ENCODE results near the gene ASTN2.

DNA sequence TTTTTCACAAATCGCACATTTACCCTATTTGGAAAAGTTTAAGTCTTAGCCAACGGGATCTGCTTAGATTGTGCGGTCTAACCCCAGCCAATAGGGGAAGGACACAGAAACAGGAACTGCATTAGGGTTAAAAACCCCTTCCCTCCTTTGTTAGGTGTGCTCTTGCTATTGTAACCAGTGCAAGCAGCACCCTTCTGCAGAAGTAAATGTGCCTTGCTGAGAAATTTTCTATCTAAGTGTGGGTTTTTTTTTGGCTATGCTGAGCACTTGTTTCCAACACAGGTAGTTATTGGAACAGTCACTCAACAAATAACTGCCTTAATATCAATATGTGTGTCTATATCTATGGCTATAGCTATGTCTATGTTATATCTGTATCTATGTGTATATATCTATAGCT lies 537.8 kb downstream of the ASTN2 start:
- no peak for TF ChIP-seq GATA2 (IDR thresholded peaks at IDR 0.05; ENCODE audit: low read depth, low read length)
- no peak for TF ChIP-seq GATA3 (IDR thresholded peaks at IDR 0.05; ENCODE audit: low read depth, low read length)

All from SH-SY5Y (cell line).